ENCODE measurements around the gene C2CD4C.

Gene C2CD4C

GRCh38 chr19:444677-445210, 35.8 kb upstream of the C2CD4C start:
- no peak for DNase-seq (ENCODE audit: low spot score)

GRCh38 chr19:443005-443404, 34.1 kb upstream of the C2CD4C start:
- TF ChIP-seq CTCF (IDR thresholded peaks at IDR 0.05; ENCODE audit: extremely low read depth, insufficient read depth, missing control alignments) = no peak

More at GRCh38 chr19:444677-445210, 35.8 kb upstream of the C2CD4C start:
- no peak for TF ChIP-seq CTCF (IDR thresholded peaks at IDR 0.05; ENCODE audit: extremely low read depth, insufficient read depth, missing control alignments)
- in situ Hi-C loops (cut with MboI; ENCODE audit: low pct_unique_long_range_greater_than_20kb, low sequenced_read_pairs, unreplicated experiment) = no loop called here

GRCh38 chr19:442085-442484, 33.1 kb upstream of the C2CD4C start:
- in situ Hi-C loops (cut with MboI; ENCODE audit: low pct_unique_long_range_greater_than_20kb, low sequenced_read_pairs, unreplicated experiment) = no loop called here
- TF ChIP-seq CTCF (IDR thresholded peaks at IDR 0.05; ENCODE audit: extremely low read depth, insufficient read depth, missing control alignments) = no peak

More at GRCh38 chr19:443005-443404, 34.1 kb upstream of the C2CD4C start:
- in situ Hi-C loops (cut with MboI; ENCODE audit: low pct_unique_long_range_greater_than_20kb, low sequenced_read_pairs, unreplicated experiment) = no loop called here
- DNase-seq (ENCODE audit: low spot score) = no peak

GRCh38 chr19:441213-441836, 32.4 kb upstream of the C2CD4C start:
- no peak for TF ChIP-seq CTCF (IDR thresholded peaks at IDR 0.05; ENCODE audit: extremely low read depth, insufficient read depth, missing control alignments)
- in situ Hi-C loops (cut with MboI; ENCODE audit: low pct_unique_long_range_greater_than_20kb, low sequenced_read_pairs, unreplicated experiment) = no loop called here
- no peak for DNase-seq (ENCODE audit: low spot score)

More at GRCh38 chr19:442085-442484, 33.1 kb upstream of the C2CD4C start:
- DNase-seq (ENCODE audit: low spot score) = no peak

DNA sequence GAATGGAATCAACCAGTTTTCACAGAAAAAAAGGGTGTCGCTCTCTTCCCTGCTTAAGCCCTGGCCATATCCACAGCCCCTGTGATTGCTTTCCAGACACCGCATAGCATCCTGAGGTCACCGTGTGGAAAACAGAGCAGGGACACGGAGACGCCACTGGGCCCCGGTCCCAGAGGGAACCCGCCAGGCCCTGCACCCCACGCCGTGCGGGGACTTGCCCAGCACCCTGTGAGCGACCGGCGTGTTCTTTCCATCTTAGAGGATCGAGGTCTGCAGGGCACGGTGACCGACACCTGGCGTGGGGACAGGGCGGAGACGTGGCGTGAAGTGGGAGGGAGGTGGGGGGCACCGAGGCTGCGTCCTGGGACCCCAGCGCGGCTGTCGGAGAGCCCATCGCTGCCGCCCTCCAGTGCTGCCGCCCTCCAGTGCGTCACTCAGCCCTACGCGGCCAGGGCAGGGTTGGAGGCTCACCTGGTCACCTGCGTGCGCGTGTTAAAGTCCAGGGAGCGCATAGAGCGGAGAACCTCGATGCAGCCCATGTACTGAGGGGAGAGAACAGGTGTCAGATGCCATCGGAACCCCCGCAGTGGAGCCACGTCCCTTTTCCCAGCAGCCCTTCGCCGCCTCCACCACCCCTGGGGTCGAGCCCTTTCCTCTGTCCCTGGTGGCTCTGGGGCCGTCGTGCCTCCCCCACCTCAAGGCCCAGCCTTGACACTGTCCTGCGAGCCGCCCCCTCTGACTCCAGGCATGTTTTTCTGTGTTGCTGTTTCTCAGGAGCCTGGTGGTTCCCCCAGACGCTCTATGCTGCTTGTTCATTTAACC, 31.7 kb upstream of the C2CD4C start:
- TF ChIP-seq CTCF (IDR thresholded peaks at IDR 0.05; ENCODE audit: extremely low read depth, insufficient read depth, missing control alignments) = no peak
- in situ Hi-C loops (cut with MboI; ENCODE audit: low pct_unique_long_range_greater_than_20kb, low sequenced_read_pairs, unreplicated experiment) = no loop called here
- no peak for DNase-seq (ENCODE audit: low spot score)

- in situ Hi-C loops (cut with MboI; ENCODE audit: low pct_unique_long_range_greater_than_20kb, low sequenced_read_pairs, unreplicated experiment) = no loop called here
- no peak for DNase-seq (ENCODE audit: low spot score)
- no peak for TF ChIP-seq CTCF (IDR thresholded peaks at IDR 0.05; ENCODE audit: extremely low read depth, insufficient read depth, missing control alignments)
These were observed 30.4 kb upstream of the C2CD4C start for GRCh38 chr19:439167-439900.

Measured in GM13977 (cell line).